SIG-M5 (cell line): ENCODE measurements around the gene AADACL3.
"Not testable (repeated sequence)": the region's sequence is repeated elsewhere in the genome, so short reads cannot be mapped to it uniquely, and the experiment has no call there.

Experiments used
- DNase-seq: peaks from one replicate; lab custom pipeline; 2025; lab: John Stamatoyannopoulos, UW

The AADACL3 gene

GRCh38 chr1:12714710-12715475 lies 1.0 kb upstream of the AADACL3 start:
- no peak for DNase-seq

GRCh38 chr1:12717301-12717838 lies 1.5 kb downstream of the AADACL3 start:
- no peak for DNase-seq

GRCh38 chr1:12722626-12723025 lies 6.7 kb downstream of the AADACL3 start:
- DNase-seq, result no peak

GRCh38 chr1:12728391-12728790 lies 12.5 kb downstream of the AADACL3 start:
- DNase-seq, result no peak

GRCh38 chr1:12730156-12730555 lies 14.2 kb downstream of the AADACL3 start:
- no peak for DNase-seq

- not testable (repeated sequence) for DNase-seq
Observed at GRCh38 chr1:12731084-12731483, 15.2 kb downstream of the AADACL3 start.

- DNase-seq, result no peak
Observed at GRCh38 chr1:12734651-12735050, 18.7 kb downstream of the AADACL3 start.

GRCh38 chr1:12738934-12739333 lies 23.0 kb downstream of the AADACL3 start:
- no peak for DNase-seq

- no peak for DNase-seq
Observed at GRCh38 chr1:12739613-12740012, 23.7 kb downstream of the AADACL3 start.

GRCh38 chr1:12741946-12742345 lies 26.0 kb downstream of the AADACL3 start:
- no peak for DNase-seq

GRCh38 chr1:12745126-12745991 lies 29.4 kb downstream of the AADACL3 start:
- no peak for DNase-seq

- DNase-seq, result no peak
Observed at GRCh38 chr1:12745992-12746323, 30.0 kb downstream of the AADACL3 start, which contains the start of gene CFAP107. TSS of gene CFAP107 (plus strand) at chr1:12746200. CDS start at chr1:12746431, 231 bp downstream.

GRCh38 chr1:12748778-12749355 lies 33.0 kb downstream of the AADACL3 start:
- no peak for DNase-seq

- no peak for DNase-seq
Observed at GRCh38 chr1:12754738-12755137, 38.8 kb downstream of the AADACL3 start.

GRCh38 chr1:12756273-12756672 lies 40.4 kb downstream of the AADACL3 start:
- DNase-seq, result no peak

GRCh38 chr1:12756768-12757413 lies 41.0 kb downstream of the AADACL3 start:
- DNase-seq, result no peak

- DNase-seq, result no peak
Observed at GRCh38 chr1:12757836-12758235, 41.9 kb downstream of the AADACL3 start.

GRCh38 chr1:12760256-12760795 lies 44.4 kb downstream of the AADACL3 start:
- DNase-seq, result no peak

- DNase-seq, result no peak
Observed at GRCh38 chr1:12761781-12762180, 45.9 kb downstream of the AADACL3 start.

- no peak for DNase-seq
Observed at GRCh38 chr1:12762766-12763165, 46.9 kb downstream of the AADACL3 start.

- DNase-seq, result no peak
Observed at GRCh38 chr1:12763479-12763878, 47.6 kb downstream of the AADACL3 start.

- DNase-seq, result no peak
Observed at GRCh38 chr1:12764016-12764415, 48.1 kb downstream of the AADACL3 start.
